ENCODE data around the gene TTLL10. TPM values are rescaled to one million over a fixed set of nuclear protein-coding genes. Genes with fewer than 3 reads are reported as not detected.

The TTLL10 gene
- total RNA-seq, 4 donors from 2014 or later, result 0.23 TPM; not detected in 3

- no peak for ATAC-seq
- Histone ChIP-seq H3K27me3 (peaks cover 33% of the 10 kb centered on the region), H3K36me3 (no peaks in the 10 kb centered on the region), H3K9me3 (no peaks in the 10 kb centered on the region), H3K4me1 (no peaks in the 10 kb centered on the region), H3K27ac (no peak overlapping the region), H3K4me3 (no peak overlapping the region)
- TF ChIP-seq CTCF (IDR thresholded peaks at IDR 0.05), result no peak
- no peak for TF ChIP-seq POLR2AphosphoS5 (IDR thresholded peaks at IDR 0.05)
- no peak for TF ChIP-seq EP300 (IDR thresholded peaks at IDR 0.05)
- TF ChIP-seq POLR2A (IDR thresholded peaks at IDR 0.05), result no peak
- WGBS, 2 donors (ENCODE audit: low coverage in 1 of 2), result 62% methylated on average over 2 of the region's 45 CpGs; no CpG with 5 or more reads in 1 of the 2 donors
These were observed 45.9 kb upstream of the TTLL10 start for GRCh38 chr1:1127551-1128451.

GRCh38 chr1:1128454-1129139 is 45.1 kb upstream of the TTLL10 start:
- whole genome bisulfite sequencing, 2 donors (ENCODE audit: low coverage in 1 of 2), result 88% methylated on average over 12 of the region's 32 CpGs; no CpG with 5 or more reads in 1 of the 2 donors
- no peaks in the 10 kb centered on the region for H3K9me3 ChIP-seq
- TF ChIP-seq POLR2AphosphoS5 (IDR thresholded peaks at IDR 0.05), result no peak
- TF ChIP-seq CTCF (IDR thresholded peaks at IDR 0.05), result no peak
- TF ChIP-seq POLR2A (IDR thresholded peaks at IDR 0.05), result no peak
- no peak for TF ChIP-seq EP300 (IDR thresholded peaks at IDR 0.05)
- peaks cover 34% of the 10 kb centered on the region for H3K27me3 ChIP-seq
- no peaks in the 10 kb centered on the region for H3K36me3 ChIP-seq
- H3K4me1 ChIP-seq, result no peaks in the 10 kb centered on the region
- no peak for ATAC-seq
- H3K4me3 ChIP-seq, result no peak overlapping the region
- no peak overlapping the region for H3K27ac ChIP-seq

GRCh38 chr1:1129381-1129821 is 44.3 kb upstream of the TTLL10 start:
- WGBS, 2 donors (ENCODE audit: low coverage in 1 of 2), result 55 to 72% methylated on average over 4 of the region's 19 CpGs
- Histone ChIP-seq H3K36me3 (no peaks in the 10 kb centered on the region), H3K27me3 (peaks cover 35% of the 10 kb centered on the region), H3K9me3 (no peaks in the 10 kb centered on the region), H3K27ac (no peak overlapping the region), H3K4me3 (no peak overlapping the region), H3K4me1 (no peaks in the 10 kb centered on the region)
- TF ChIP-seq POLR2AphosphoS5 (IDR thresholded peaks at IDR 0.05) (no peak), EP300 (IDR thresholded peaks at IDR 0.05) (no peak), POLR2A (IDR thresholded peaks at IDR 0.05) (no peak), CTCF (IDR thresholded peaks at IDR 0.05) (no peak)
- ATAC-seq, result no peak

GRCh38 chr1:1130206-1131120 is 43.2 kb upstream of the TTLL10 start:
- TF ChIP-seq EP300 (IDR thresholded peaks at IDR 0.05) (no peak), CTCF (IDR thresholded peaks at IDR 0.05) (no peak), POLR2A (IDR thresholded peaks at IDR 0.05) (no peak), POLR2AphosphoS5 (IDR thresholded peaks at IDR 0.05) (no peak)
- Histone ChIP-seq H3K4me3 (no peak overlapping the region), H3K9me3 (no peaks in the 10 kb centered on the region)

More at GRCh38 chr1:1130206-1131120, 43.2 kb upstream of the TTLL10 start:
- Histone ChIP-seq H3K27me3 (peaks cover 42% of the 10 kb centered on the region), H3K27ac (no peak overlapping the region), H3K4me1 (no peaks in the 10 kb centered on the region), H3K36me3 (no peaks in the 10 kb centered on the region)
- WGBS, 2 donors (ENCODE audit: low coverage in 1 of 2), result 78 to 80% methylated on average over 2 to 30 of the region's 43 CpGs
- ATAC-seq, result no peak

All from gastroesophageal sphincter (tissue), 4 donors.